GM12801 (cell line): Measurements from ENCODE around the gene PHC3.

Source experiments
- CTCF ChIP-seq: IDR thresholded peaks from one replicate; pipeline ENCODE4 v1.5.1; 2011; ENCODE audit warnings: control low read depth; ENCODE audit not compliant: insufficient read length; ENCODE audit errors: extremely low read depth

The PHC3 gene

GRCh38 chr3:170171563-170171962 lies 10.0 kb downstream of the PHC3 start:
- TF ChIP-seq CTCF = no peak

DNA sequence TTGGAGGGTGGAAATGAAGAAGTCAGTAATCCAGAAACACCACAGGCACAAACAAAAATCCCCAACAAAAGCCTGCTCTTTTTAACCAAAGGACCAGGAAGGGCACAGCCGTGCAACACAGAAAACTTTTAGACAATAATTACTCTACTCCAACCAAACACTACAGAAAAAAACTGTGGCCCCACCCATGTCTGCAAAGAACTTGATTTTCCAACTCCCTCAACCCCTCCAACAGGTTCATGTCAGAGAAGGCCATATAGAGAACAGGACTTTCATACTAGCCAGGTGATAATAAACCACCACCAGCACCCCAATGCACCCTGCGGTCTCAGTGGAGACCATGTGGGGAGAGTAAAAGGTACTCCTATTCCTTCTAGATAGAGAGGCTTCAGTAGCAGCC lies 16.8 kb downstream of the PHC3 start:
- no peak for TF ChIP-seq CTCF

DNA sequence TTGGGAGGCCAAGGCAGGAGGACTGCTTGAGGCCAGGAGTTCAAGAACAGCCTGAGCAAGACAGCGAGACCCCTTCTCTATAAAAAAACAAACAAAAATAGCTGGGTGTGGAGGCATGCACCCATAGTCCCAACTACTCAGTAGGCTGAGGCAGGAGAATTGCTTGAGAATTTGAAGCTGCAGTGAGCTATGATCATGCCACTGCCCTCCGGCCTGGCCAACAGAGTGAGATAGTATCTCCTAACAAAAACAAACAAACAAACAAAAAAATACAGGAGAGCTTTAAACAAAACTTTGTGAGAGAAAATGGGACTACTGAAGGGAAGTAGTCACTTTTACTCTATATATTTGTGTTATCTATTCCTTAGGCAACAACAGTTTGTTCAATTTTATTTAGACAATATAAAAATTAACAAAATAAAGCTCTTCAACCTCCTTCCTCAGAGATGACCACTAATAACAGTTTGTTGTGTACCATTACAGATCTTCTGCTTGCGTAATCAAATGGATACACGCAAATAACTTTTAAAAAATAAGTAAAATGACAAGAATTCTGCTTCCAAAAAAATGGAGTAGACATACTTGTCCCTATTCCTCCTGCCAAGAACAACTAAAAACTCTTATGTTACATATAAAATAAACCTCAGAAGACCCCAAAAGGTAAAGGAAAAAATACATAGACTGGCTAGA lies 17.4 kb downstream of the PHC3 start:
- no peak for TF ChIP-seq CTCF

GRCh38 chr3:170162630-170163029 lies 18.9 kb downstream of the PHC3 start:
- TF ChIP-seq CTCF = no peak

GRCh38 chr3:170162052-170162451 lies 19.5 kb downstream of the PHC3 start:
- TF ChIP-seq CTCF = no peak

DNA sequence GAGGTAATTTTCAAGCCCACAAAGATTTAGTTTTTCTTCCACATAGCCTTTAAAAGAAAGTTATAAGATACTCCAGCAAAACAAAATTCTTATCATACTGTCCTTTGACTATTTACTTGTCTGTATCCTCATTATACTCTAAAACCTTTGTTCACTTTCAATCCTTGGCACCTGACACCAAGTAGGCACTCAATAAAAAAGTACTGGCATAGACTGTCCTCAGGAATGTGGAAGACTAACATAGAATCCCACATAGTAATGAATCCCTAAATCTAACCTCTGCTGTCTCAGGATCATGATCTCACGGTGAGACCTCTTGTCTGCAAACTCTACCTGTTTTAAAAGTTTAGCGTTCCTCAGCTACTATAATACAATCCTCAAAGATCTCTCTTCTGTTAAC lies 21.6 kb downstream of the PHC3 start:
- no peak for TF ChIP-seq CTCF

GRCh38 chr3:170159459-170159858 lies 22.1 kb downstream of the PHC3 start:
- TF ChIP-seq CTCF = no peak

DNA sequence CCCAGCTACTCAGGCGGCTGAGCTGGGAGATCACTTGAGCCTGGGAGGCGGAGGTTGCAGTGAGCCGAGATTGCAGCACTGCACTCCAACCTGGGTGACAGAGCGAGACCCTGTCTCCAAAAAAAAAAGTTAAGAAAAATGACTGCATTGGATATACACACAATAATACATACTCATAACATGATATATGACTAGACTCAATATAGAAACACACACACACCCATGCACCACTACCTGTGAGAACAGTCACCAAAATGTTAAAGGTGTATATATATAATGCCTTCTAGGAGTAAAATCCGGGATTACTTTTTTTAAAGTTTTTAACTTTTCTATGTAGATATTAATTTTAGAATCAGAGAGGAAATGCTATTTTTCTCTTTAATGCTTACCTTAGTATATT lies 25.9 kb downstream of the PHC3 start:
- no peak for TF ChIP-seq CTCF
